Progenitor cell of endocrine pancreas (in vitro differentiated cells): ENCODE results near the gene VASH1. TPM values are rescaled to one million over a fixed set of nuclear protein-coding genes. Genes with fewer than 3 reads are reported as not detected.

Source experiments
- DNase-seq: peaks from one replicate; pipeline ENCODE4 v3.0.0; 2021; ENCODE audit warnings: low spot score; ENCODE audit not compliant: unreplicated experiment
- H3K27ac Mint-ChIP-seq: 2 replicates; pipeline ENCODE4 v1.8.0; 2021; ENCODE audit warnings: mild to moderate bottlenecking, moderate library complexity, mixed read lengths
- H3K27me3 Mint-ChIP-seq: 2 replicates; pipeline ENCODE4 v1.8.0; 2021; ENCODE audit warnings: mixed read lengths
- H3K36me3 Mint-ChIP-seq: 2 replicates; pipeline ENCODE4 v1.8.0; 2022; ENCODE audit warnings: mixed read lengths; ENCODE audit not compliant: insufficient read depth
- H3K4me1 Mint-ChIP-seq: 2 replicates; pipeline ENCODE4 v1.8.0; 2021; ENCODE audit warnings: low read depth, mixed read lengths
- H3K4me3 Mint-ChIP-seq: 2 replicates; pipeline ENCODE4 v1.8.0; 2021; ENCODE audit warnings: low read depth, mild to moderate bottlenecking, moderate library complexity, mixed read lengths
- H3K9me3 Mint-ChIP-seq: 2 replicates; pipeline ENCODE4 v1.8.0; 2021; ENCODE audit warnings: low read depth, mixed read lengths
- total RNA-seq: library from RNA; stranded (reverse); gene quantifications from 2 replicates; pipeline ENCODE4 v1.2.1, GENCODE V29; 2021
- TF ChIP-seq, protein P1 (sequence below): fragments of 200-600 bp; sonication (generic); IDR thresholded peaks from one replicate; pipeline ENCODE4 v1.5.0; 2021; ENCODE audit warnings: antibody characterized with exemption, mild to moderate bottlenecking; ENCODE audit not compliant: unreplicated experiment

The VASH1 gene
- total RNA-seq, 1 donor from 2014 or later = 43.2 TPM

DNA sequence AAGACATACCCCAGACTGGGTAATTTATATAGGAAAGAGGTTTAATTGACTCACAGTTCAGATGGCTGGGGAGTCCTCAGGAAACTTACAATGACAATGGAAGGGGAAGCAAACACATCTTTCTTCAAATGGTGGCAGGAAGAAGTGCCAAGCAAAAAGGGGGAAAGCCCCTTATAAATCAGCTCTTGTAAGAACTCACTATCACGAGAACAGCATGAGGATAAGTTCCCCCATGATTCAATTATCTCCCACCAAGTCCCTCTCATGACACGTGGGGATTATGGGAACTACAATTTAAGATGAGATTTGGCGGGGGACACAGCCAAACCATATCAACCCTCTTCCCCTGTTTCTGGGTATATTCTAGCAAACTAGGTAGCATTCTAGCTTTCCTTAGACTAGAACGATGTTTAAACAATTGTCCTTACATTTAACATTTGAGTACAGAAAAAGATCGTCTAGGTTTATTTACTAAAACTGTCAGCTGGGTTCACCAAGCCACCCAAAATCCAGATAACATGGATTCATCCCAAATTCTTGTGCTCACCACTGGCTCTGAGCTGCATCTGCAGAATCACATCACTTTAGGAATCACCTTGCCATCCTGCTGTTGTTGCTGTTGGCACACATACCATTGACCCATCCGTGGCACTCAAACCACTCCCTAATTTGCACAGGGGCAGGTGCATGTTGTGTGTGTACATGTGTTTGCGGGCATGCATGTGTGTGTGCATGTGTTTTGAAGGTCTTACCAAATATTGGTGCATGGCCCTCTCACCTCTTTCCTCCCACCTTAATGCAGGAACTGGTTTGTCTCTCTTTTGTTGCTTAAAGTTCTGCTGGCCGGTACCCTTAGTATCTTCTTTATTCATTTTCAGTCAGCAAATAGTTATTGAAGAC lies 36.4 kb upstream of the VASH1 start:
- TF ChIP-seq, protein P1, sequence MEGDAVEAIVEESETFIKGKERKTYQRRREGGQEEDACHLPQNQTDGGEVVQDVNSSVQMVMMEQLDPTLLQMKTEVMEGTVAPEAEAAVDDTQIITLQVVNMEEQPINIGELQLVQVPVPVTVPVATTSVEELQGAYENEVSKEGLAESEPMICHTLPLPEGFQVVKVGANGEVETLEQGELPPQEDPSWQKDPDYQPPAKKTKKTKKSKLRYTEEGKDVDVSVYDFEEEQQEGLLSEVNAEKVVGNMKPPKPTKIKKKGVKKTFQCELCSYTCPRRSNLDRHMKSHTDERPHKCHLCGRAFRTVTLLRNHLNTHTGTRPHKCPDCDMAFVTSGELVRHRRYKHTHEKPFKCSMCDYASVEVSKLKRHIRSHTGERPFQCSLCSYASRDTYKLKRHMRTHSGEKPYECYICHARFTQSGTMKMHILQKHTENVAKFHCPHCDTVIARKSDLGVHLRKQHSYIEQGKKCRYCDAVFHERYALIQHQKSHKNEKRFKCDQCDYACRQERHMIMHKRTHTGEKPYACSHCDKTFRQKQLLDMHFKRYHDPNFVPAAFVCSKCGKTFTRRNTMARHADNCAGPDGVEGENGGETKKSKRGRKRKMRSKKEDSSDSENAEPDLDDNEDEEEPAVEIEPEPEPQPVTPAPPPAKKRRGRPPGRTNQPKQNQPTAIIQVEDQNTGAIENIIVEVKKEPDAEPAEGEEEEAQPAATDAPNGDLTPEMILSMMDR = no peak
- DNase-seq = no peak
- Mint-ChIP-seq H3K27ac (no peak overlapping the region), H3K9me3 (no peaks in the 10 kb centered on the region), H3K36me3 (no peaks in the 10 kb centered on the region), H3K4me1 (peaks cover 5% of the 10 kb centered on the region), H3K27me3 (peaks cover 21% of the 10 kb centered on the region), H3K4me3 (no peak overlapping the region)

DNA sequence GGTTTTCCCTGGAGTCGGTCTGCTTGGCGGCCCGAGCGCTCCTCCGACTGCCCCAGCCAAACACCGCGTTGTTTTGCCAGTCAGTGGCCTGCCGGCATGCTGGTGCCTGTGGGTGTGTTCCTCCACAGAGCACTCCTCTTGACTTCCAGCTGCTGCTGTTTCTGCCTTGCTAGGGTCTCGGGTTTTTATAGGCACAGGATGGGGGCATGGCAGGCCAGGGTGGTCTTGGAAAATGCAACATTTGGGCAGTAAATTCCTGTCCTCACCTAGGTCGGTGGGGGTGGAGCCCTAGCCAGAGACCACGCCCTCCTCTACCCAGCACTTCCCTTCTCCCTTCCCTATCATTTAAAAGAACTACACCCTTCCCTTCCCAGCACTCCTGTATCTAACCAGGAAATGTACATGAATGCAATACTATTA lies 34.7 kb upstream of the VASH1 start:
- Mint-ChIP-seq H3K9me3 (no peaks in the 10 kb centered on the region), H3K4me1 (no peaks in the 10 kb centered on the region), H3K36me3 (no peaks in the 10 kb centered on the region), H3K4me3 (no peak overlapping the region), H3K27ac (no peak overlapping the region), H3K27me3 (peaks cover 24% of the 10 kb centered on the region)
- TF ChIP-seq, protein P1 = no peak
- DNase-seq = no peak

DNA sequence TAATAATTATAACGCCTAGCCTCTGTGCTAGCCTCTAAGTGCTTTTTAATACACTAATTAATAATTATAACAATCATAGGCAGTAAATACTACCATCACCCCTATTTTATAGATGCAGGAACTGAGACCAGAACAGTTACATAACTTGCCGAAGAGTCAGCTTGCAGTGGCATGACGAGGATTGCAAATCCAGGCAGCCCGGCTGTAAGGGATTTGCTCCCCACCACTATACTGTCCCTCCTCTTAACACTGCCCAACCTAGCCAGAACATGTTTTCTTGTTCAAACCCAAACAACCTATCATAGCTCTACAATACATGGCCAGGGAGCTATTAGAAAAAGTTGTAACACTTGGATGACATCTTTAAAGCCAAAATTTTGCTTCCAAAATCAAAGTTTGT lies 33.9 kb upstream of the VASH1 start:
- Mint-ChIP-seq H3K9me3 (no peaks in the 10 kb centered on the region), H3K36me3 (no peaks in the 10 kb centered on the region), H3K27ac (no peak overlapping the region), H3K4me3 (no peak overlapping the region), H3K4me1 (no peaks in the 10 kb centered on the region), H3K27me3 (peaks cover 24% of the 10 kb centered on the region)
- TF ChIP-seq, protein P1 = no peak
- no peak for DNase-seq

DNA sequence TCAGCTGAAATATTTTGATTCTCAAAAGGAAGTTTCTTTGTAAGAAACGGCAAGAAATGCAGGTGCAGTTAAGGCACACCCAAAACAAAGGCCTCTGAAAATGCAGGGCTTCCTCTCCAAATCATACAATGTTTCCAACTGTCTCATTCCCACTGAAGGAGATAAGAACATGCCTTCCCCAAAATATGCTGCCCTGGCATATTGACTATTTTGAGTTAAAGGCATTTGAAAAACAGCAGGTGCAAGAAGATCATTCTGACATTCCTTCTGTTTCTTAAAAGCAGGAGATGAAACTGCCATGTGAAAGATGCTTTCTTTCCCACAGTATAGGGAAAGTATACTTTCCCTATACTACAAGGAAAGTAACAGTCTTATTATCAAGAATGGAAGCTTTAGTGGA lies 33.4 kb upstream of the VASH1 start:
- H3K4me1 Mint-ChIP-seq = no peaks in the 10 kb centered on the region
- DNase-seq = no peak
- H3K9me3 Mint-ChIP-seq = no peaks in the 10 kb centered on the region
- no peaks in the 10 kb centered on the region for H3K36me3 Mint-ChIP-seq
- TF ChIP-seq, protein P1 = no peak
- peaks cover 24% of the 10 kb centered on the region for H3K27me3 Mint-ChIP-seq
- no peak overlapping the region for H3K4me3 Mint-ChIP-seq
- H3K27ac Mint-ChIP-seq = no peak overlapping the region

DNA sequence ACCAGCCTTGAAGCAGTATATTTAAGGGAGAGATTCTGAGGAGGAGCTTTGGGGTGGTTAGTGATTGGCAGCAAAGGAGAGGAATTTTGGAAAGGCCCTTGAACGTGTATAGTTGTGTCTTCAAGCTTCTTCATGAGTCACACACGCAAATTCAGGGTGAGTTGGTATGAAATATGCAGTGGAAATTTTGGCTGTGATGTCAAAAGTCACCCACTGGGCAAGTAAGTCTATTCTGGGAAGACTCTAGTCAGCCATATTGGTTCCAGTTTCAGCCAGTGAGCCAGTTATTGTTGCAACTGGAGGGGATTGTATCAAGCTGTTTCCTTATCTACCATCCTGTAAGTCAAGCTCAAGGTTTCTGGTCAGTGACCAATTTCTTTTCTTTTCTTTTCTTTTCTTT lies 32.0 kb upstream of the VASH1 start:
- Mint-ChIP-seq H3K9me3 (no peaks in the 10 kb centered on the region), H3K27me3 (peaks cover 22% of the 10 kb centered on the region), H3K4me3 (no peak overlapping the region), H3K36me3 (no peaks in the 10 kb centered on the region), H3K4me1 (no peaks in the 10 kb centered on the region), H3K27ac (no peak overlapping the region)
- TF ChIP-seq, protein P1 = no peak
- no peak for DNase-seq
